ENCODE measurements around the gene MZB1.

DNA sequence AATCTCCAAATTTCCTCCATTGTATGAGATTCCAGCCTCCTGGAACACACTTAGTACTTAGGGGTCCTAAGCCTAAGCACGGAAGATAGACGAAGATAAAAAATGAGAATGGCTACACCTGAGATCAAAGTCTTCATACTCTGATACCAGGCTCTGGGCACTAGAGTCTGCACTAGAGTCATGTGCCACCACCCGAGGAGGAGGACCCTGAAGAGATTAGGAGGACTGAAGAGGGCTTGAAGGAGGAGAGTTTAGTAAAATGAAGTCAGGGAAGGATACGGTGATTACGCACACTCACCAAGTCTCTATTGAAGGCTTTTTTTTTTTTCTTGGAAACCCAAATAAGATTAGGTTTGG is 14.7 kb upstream of the MZB1 start:
- TF ChIP-seq CTCF (IDR thresholded peaks at IDR 0.05; ENCODE audit: borderline replicate concordance, extremely low read depth, low read length, poor library complexity, severe bottlenecking) = peak; percentile 36
- TF ChIP-seq EZH2 (IDR thresholded peaks at IDR 0.05; ENCODE audit: borderline replicate concordance, low read depth, low read length, severe bottlenecking) = no peak

All from DND-41 (cell line).